NB4 (cell line): Measurements from ENCODE around the gene SLC13A1.

ENCODE experiments used
- POLR2A ChIP-seq: IDR thresholded peaks from 2 replicates; pipeline ENCODE4 v1.6.1; 2011; ENCODE audit warnings: mild to moderate bottlenecking; ENCODE audit not compliant: insufficient read length; ENCODE audit errors: extremely low read depth
- TF ChIP-seq, protein P1 (sequence below): IDR thresholded peaks from one replicate; pipeline ENCODE4 v1.5.1; 2012; ENCODE audit warnings: low read depth, low read length

DNA sequence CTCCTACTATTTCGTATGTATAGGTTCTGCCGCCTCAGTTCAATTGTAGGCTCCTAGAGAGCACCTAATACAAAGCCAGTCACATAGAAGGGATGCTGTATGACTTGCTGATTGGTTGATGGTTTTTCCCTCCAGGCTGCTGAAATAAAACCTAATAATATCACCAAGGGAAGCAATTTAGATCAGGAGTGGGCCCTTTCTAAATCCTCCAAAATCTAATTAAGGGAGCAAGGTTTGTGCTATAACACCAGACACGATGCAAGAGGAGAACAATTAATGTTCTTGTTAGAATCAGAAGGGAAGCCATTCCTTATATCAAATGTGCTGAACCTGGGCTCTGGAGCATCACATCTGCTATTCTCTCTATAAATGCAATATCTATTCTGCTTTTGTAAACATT is 42.0 kb upstream of the SLC13A1 start:
- TF ChIP-seq, protein P1, sequence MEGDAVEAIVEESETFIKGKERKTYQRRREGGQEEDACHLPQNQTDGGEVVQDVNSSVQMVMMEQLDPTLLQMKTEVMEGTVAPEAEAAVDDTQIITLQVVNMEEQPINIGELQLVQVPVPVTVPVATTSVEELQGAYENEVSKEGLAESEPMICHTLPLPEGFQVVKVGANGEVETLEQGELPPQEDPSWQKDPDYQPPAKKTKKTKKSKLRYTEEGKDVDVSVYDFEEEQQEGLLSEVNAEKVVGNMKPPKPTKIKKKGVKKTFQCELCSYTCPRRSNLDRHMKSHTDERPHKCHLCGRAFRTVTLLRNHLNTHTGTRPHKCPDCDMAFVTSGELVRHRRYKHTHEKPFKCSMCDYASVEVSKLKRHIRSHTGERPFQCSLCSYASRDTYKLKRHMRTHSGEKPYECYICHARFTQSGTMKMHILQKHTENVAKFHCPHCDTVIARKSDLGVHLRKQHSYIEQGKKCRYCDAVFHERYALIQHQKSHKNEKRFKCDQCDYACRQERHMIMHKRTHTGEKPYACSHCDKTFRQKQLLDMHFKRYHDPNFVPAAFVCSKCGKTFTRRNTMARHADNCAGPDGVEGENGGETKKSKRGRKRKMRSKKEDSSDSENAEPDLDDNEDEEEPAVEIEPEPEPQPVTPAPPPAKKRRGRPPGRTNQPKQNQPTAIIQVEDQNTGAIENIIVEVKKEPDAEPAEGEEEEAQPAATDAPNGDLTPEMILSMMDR: no peak
- TF ChIP-seq POLR2A: no peak
